Breast epithelium (tissue), 4 donors: ENCODE data around the gene XPA. TPM values are rescaled to one million over a fixed set of nuclear protein-coding genes. Genes with fewer than 3 reads are reported as not detected.

Experiments
- DNase-seq, 2 donors: peaks; one replicate each; pipeline ENCODE4 v3.0.0-alpha.2; 2019; ENCODE audit warnings: low spot score in 2 of 2
- H3K27ac ChIP-seq, 2 donors: fragments of 200-600 bp; sonication (generic) in 1 of 2; one replicate each; pipeline ENCODE4 v1.5.1; 2016 to 2019; ENCODE audit warnings: mild to moderate bottlenecking in 1 of 2
- H3K27me3 ChIP-seq, 2 donors: fragments of 200-600 bp; sonication (generic) in 1 of 2; one replicate each; pipeline versions ENCODE4 v1.5.1 to v1.6.0; 2017 to 2019; ENCODE audit warnings: control low read depth in 1 of 2, mild to moderate bottlenecking in 1 of 2
- H3K36me3 ChIP-seq: fragments of 200-600 bp; one replicate; pipeline ENCODE4 v1.5.1; 2019
- H3K4me1 ChIP-seq, 2 donors: fragments of 200-600 bp; sonication (generic); one replicate each; pipeline ENCODE4 v1.5.1; 2016 to 2019; ENCODE audit warnings: control low read depth in 1 of 2
- H3K4me3 ChIP-seq, 3 donors: fragments of 200-600 bp; sonication (generic); 1 replicate in 2 of 3; 2 replicates in 1 of 3; pipeline ENCODE4 v1.5.1; 2016 to 2019; ENCODE audit warnings: mild to moderate bottlenecking in 3 of 3, moderate library complexity in 2 of 3
- H3K9me3 ChIP-seq, 2 donors: fragments of 200-600 bp; sonication (generic) in 1 of 2; one replicate each; pipeline ENCODE4 v1.5.1; 2016 to 2019; ENCODE audit warnings: control low read depth in 1 of 2
- POLR2A ChIP-seq: fragments of 450-650 bp; IDR thresholded peaks from one replicate; pipeline ENCODE4 v1.6.1; 2016; ENCODE audit warnings: antibody characterized with exemption, mild to moderate bottlenecking, moderate library complexity
- POLR2AphosphoS5 ChIP-seq, 3 donors: sonication (generic); formaldehyde crosslinking; IDR thresholded peaks; one replicate each; pipeline ENCODE4 v1.6.1; 2017; ENCODE audit warnings: antibody characterized with exemption in 3 of 3
- intact Hi-C: fragments of 100-400 bp; cut with DNase I; formaldehyde crosslinking; loops from one replicate; pipeline ENCODE4 v1.15.1; 2023; ENCODE audit warnings: low total_unique reads
- total RNA-seq, 3 donors: library from RNA; depleted of rRNA; stranded (reverse); fragments of >200 nt; gene quantifications; one replicate each; pipeline ENCODE4 v1.1.0, GENCODE V29; 2016
- TF ChIP-seq, protein P1 (sequence below), 3 donors: fragments of 450-650 bp; IDR thresholded peaks; one replicate each; pipeline ENCODE4 v1.5.1; 2016 to 2017; ENCODE audit warnings: antibody characterized with exemption in 3 of 3, mild to moderate bottlenecking in 3 of 3, moderate library complexity in 3 of 3

Gene XPA
- total RNA-seq, 3 donors from 2014 or later, result 15.4 to 16.8 (median 16.7) TPM

DNA sequence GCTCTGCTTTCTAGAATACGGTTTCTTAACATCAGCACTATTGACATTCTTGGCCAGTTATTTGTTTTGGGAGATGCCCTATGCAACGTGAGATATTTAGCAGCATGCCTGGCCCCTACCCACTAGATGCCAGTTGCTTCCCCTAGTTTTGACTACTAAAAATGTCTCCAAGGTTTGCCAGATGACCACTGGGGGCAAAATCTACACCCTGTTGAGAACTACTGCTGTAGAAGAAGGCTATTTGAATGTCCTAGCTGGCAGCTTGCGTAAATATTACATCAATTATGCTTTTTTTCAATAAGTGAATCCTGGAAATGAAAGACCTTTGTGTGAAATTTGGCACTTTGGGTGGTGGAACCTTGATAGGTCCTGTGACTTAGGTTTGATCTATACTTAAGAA lies 58.5 kb downstream of the XPA start:
- no peak for DNase-seq
- Histone ChIP-seq H3K4me3 (no peak overlapping the region), H3K9me3 (no peaks in the 10 kb centered on the region), H3K4me1 (peaks cover 0 to 8% of the 10 kb centered on the region in 2 donors), H3K27me3 (no peaks in the 10 kb centered on the region), H3K36me3 (peaks cover 3% of the 10 kb centered on the region), H3K27ac (no peak overlapping the region)
- no peak for TF ChIP-seq POLR2A
- TF ChIP-seq POLR2AphosphoS5 (IDR thresholded peaks at IDR 0.05), result no peak
- TF ChIP-seq, protein P1, sequence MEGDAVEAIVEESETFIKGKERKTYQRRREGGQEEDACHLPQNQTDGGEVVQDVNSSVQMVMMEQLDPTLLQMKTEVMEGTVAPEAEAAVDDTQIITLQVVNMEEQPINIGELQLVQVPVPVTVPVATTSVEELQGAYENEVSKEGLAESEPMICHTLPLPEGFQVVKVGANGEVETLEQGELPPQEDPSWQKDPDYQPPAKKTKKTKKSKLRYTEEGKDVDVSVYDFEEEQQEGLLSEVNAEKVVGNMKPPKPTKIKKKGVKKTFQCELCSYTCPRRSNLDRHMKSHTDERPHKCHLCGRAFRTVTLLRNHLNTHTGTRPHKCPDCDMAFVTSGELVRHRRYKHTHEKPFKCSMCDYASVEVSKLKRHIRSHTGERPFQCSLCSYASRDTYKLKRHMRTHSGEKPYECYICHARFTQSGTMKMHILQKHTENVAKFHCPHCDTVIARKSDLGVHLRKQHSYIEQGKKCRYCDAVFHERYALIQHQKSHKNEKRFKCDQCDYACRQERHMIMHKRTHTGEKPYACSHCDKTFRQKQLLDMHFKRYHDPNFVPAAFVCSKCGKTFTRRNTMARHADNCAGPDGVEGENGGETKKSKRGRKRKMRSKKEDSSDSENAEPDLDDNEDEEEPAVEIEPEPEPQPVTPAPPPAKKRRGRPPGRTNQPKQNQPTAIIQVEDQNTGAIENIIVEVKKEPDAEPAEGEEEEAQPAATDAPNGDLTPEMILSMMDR (IDR thresholded peaks at IDR 0.05), result no peak
- intact Hi-C loops, result no loop called here

DNA sequence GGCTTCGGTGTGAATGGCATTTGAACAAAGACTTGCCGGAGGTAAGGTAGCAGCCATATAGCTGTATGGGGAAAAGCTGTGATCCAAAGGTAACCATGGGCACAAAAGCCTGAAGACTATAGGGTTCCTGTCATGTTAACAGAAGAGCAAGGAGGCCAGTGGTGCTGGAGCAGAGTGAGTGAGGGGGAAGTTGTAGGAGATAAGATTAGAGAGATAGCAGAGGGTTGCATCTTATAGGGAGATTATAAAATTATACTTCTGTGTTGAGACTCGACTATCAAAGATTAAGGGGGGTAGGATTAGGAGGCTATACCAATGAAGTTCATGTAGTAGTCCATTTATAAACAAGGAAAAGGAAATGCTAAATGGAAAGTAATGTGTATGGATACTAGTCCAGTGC lies 60.2 kb downstream of the XPA start:
- no peak for DNase-seq
- intact Hi-C loops, result no loop called here
- peaks cover 0 to 9% of the 10 kb centered on the region in 2 donors for H3K4me1 ChIP-seq
- TF ChIP-seq POLR2AphosphoS5 (IDR thresholded peaks at IDR 0.05) (no peak), POLR2A (no peak)
- TF ChIP-seq, protein P1 (IDR thresholded peaks at IDR 0.05), result no peak
- H3K36me3 ChIP-seq, result no peaks in the 10 kb centered on the region
- no peaks in the 10 kb centered on the region for H3K27me3 ChIP-seq
- no peak overlapping the region for H3K4me3 ChIP-seq
- H3K9me3 ChIP-seq, result no peaks in the 10 kb centered on the region
- H3K27ac ChIP-seq, result no peak overlapping the region

DNA sequence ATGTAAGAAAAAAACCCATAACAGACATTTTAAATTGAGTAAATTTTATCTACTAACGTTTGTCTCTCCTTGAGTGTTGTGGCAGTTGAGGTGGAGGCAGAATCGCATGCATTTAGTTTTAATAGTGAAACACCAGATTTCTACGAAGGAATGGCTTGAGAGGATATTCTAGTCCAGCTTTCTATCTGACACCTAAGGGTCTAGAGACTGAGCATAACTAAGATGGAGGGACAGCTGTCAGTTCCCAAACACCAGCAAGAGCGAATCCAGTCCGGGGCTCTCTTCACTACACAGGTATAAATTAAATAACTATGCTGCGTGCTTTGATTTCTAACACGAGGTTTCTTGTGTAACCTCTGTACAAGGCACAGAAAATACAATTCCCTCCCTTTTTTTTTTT lies 62.1 kb downstream of the XPA start:
- H3K36me3 ChIP-seq, result no peaks in the 10 kb centered on the region
- intact Hi-C loops, result no loop called here
- H3K27me3 ChIP-seq, result no peaks in the 10 kb centered on the region
- no peak for DNase-seq
- H3K4me1 ChIP-seq, result peaks cover 0 to 15% of the 10 kb centered on the region in 2 donors
- no peak overlapping the region for H3K27ac ChIP-seq
- H3K4me3 ChIP-seq, result peak overlapping the region in 1 of 3 donors; percentile 87
- H3K9me3 ChIP-seq, result no peaks in the 10 kb centered on the region
- no peak for TF ChIP-seq POLR2A
- TF ChIP-seq POLR2AphosphoS5 (IDR thresholded peaks at IDR 0.05), result no peak
- TF ChIP-seq, protein P1 (IDR thresholded peaks at IDR 0.05), result no peak

DNA sequence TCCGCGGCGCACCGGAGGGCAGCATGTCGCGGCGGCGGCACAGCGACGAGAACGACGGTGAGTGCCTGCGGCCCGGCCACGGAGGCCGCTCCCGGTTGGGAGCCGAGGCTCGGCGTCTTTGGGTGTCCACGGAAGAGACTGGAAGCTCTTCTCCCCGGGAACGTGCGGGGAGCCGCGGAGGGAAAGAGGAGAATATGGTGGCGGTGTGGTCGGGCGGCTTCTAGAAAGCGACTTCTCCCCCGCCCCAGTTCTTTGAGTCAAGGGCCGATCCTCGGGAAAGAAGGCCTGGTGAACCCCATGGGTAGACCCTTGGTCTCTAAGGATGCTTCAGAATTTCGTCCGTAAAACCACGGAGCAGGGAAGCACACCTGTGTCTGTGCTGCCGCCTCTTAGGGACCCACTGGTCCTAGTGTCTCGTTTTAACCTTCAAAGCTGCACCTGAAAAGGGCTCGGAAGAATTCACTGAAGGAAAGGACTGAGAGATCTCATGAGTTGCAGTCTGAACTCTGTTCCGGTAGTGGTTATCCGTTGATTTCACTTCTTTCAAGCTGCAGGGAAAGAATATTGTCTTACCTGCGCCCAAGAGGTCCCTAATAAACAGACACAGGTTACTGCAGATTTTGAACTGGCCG lies 63.2 kb downstream of the XPA start:
- Histone ChIP-seq H3K4me3 (peak overlapping the region; percentile 87 to 97 (median 97)), H3K27me3 (no peaks in the 10 kb centered on the region), H3K27ac (peak overlapping the region; percentile 96 to 98), H3K4me1 (peaks cover 0 to 15% of the 10 kb centered on the region in 2 donors), H3K36me3 (no peaks in the 10 kb centered on the region), H3K9me3 (no peaks in the 10 kb centered on the region)
- DNase-seq, result no peak
- TF ChIP-seq POLR2AphosphoS5 (IDR thresholded peaks at IDR 0.05), result no peak
- TF ChIP-seq, protein P1 (IDR thresholded peaks at IDR 0.05), result no peak
- no peak for TF ChIP-seq POLR2A
- intact Hi-C loops, result no loop called here

DNA sequence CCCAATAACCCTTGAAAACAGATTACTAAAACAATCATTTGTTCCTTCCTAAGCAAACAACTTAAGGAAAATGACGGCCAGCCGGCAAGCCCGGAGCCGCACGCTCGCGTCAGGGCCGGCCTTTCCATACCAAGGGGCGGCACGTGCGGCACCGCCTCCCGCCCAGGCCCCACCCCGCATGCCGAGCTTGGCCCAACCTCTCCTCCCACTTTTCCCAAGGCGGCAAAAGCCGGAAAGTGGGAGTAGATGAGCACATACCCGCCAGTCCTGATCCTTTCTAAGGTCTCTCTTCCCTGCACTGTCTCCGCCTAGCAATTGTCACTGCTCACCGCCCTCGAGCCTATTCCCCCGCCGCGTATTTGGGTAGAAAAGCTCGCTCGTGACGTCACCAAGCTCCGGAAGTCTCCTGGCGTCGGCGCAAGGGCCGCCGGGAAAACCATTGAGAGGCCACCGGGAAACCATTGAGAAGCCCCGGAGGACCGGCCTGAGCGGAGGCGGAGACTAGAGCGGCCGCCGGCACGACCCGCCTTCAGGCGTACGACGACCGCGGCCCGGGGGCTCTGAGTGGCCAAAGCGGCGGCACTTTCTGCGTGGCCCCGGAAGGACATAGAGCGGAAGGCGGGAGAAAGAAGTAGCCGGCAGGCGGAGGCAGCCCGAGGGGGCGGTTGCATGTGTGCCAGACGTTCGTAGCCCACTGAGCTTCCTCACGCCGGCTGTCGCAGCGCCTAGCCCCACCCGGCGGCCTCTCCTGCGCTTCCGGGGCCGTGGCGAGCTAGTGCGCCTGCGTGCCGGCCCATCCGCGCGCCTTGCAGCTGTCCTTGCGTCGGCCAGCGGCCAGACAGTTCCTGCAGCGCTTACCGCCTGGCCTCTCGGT lies 63.9 kb downstream of the XPA start, which contains the start of the genes NCBP1 and TSTD2:
Gene NCBP1 (plus strand): TSS at position 837 of the 874 bp plus-strand sequence. CDS start 61 bp downstream, outside the sequence.
Gene TSTD2 (minus strand): TSS at position 384 of the 874 bp plus-strand sequence. CDS start 5,806 bp downstream, outside the sequence.
- H3K4me1 ChIP-seq, result peaks cover 0 to 15% of the 10 kb centered on the region in 2 donors
- H3K4me3 ChIP-seq, result peak within 1 kb of the TSS; percentile 87 to 97 (median 97)
- intact Hi-C loops, result no loop called here

More for the DNA sequence above, 63.9 kb downstream of the XPA start, which contains the start of the genes NCBP1 and TSTD2:
- H3K27me3 ChIP-seq, result no peaks in the 10 kb centered on the region
- TF ChIP-seq, protein P1 (IDR thresholded peaks at IDR 0.05), result no peak
- TF ChIP-seq POLR2AphosphoS5 (IDR thresholded peaks at IDR 0.05), result peak; percentile 76 to 80 (median 79)
- peak; percentile 65 for TF ChIP-seq POLR2A
- H3K9me3 ChIP-seq, result no peaks in the 10 kb centered on the region
- DNase-seq, result peak; percentile 94 to 95
- H3K27ac ChIP-seq, result peak within 1 kb of the TSS; percentile 96 to 98
- H3K36me3 ChIP-seq, result no peaks in the 10 kb centered on the region
